IPS-20b (cell line): ENCODE measurements around the gene CYTH1.

Experiments
- H3K27ac ChIP-seq: one replicate; pipeline ENCODE4 v1.5.1; 2013; ENCODE audit warnings: low read length
- H3K27me3 ChIP-seq: 2 replicates; pipeline ENCODE4 v1.6.1; 2013; ENCODE audit warnings: mild to moderate bottlenecking, low read length, inconsistent platforms; ENCODE audit not compliant: insufficient read depth
- H3K36me3 ChIP-seq: 2 replicates; pipeline ENCODE4 v1.6.1; 2013; ENCODE audit warnings: low read depth, mild to moderate bottlenecking, inconsistent platforms, low read length, moderate library complexity; ENCODE audit not compliant: insufficient read depth
- H3K4me1 ChIP-seq: 2 replicates; pipeline ENCODE4 v1.6.1; 2013; ENCODE audit warnings: mild to moderate bottlenecking, control low read depth, inconsistent platforms, low read length, moderate library complexity; ENCODE audit not compliant: insufficient read depth
- H3K4me3 ChIP-seq: 2 replicates; pipeline ENCODE4 v1.5.1; 2013; ENCODE audit warnings: mild to moderate bottlenecking, low read length, inconsistent platforms
- H3K9ac ChIP-seq: 2 replicates; pipeline ENCODE4 v1.6.1; 2013; ENCODE audit warnings: low read depth, mild to moderate bottlenecking, inconsistent platforms, low read length, moderate library complexity
- H3K9me3 ChIP-seq: 2 replicates; pipeline ENCODE4 v1.6.1; 2013; ENCODE audit warnings: mild to moderate bottlenecking, low read depth, low read length, inconsistent platforms; ENCODE audit not compliant: insufficient read depth

Gene CYTH1

DNA sequence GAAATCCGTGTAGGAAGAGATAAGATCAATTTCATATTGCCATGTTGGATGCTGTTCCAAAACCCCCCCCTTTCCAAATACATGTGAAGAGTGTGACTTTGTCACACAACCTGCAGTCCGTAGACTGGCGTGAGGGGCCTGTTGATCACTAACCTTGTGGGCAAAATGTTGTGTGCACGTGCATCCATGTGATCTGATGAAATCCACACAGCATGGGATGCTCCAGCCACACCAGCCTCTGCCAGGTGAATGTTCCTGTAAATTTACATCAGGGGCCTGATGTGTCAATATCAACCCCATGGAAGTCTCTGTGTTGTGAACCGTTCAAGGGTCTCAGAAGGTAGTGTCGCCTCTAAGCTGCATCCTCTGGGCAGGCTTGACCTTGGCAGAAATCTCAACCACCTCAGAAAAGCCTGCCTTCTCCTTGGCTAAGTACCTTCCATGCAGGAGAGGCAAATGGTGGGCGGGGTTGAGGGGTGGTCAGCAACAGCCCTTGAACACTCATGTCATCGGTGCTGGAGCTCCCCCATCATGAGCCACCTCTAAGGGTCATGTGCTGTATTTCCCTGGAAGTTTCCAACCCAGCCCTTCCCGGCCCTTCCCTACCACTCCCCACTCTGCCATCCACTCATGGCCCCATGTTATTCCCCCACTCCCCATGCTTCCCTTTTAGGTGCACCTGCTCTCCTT is 126.7 kb downstream of the CYTH1 start:
- Histone ChIP-seq H3K9ac (no peak overlapping the region; the same call in 1 of the 2 replicates), H3K4me3 (no peak overlapping the region), H3K9me3 (no peaks in the 10 kb centered on the region), H3K27me3 (no peaks in the 10 kb centered on the region), H3K36me3 (no peaks in the 10 kb centered on the region), H3K4me1 (no peaks in the 10 kb centered on the region), H3K27ac (no peak overlapping the region)

DNA sequence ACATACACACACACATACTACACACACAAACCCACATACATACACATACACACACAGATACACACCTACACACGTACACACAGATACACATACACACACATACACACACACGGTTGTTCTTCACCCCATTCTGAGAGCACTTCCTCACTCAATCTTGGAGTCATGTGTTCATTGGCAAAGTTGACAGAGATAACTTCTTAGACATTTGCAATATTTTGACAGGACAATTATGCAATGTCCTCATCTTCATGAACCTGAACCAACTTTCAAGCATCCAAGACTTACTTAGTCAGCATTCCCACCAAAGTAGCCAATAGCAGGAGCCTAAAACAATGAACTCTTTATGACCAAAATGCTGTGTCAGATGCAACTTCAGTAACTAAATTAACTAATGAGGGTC is 127.7 kb downstream of the CYTH1 start:
- Histone ChIP-seq H3K36me3 (no peaks in the 10 kb centered on the region), H3K4me3 (no peak overlapping the region), H3K9ac (no peak overlapping the region), H3K4me1 (no peaks in the 10 kb centered on the region), H3K27ac (no peak overlapping the region), H3K27me3 (no peaks in the 10 kb centered on the region), H3K9me3 (no peaks in the 10 kb centered on the region)

DNA sequence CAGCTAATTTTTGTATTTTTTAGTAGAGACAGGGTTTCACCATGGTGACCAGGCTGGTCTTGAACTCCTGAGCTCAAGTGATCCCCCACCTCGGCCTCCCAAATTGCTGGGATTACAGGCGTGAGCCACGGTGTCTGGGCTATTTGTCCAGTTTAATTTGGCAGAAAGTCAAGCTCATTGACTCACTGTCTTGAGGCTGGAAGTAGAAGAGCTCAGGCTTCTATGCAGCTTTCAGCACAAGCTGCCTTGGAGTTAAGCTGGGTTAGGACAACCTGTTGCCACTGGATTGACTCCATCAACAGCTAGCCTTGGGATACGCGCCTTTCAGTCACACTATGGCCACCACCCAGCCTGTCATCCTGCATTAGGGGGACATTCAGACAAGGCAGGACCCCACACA is 128.7 kb downstream of the CYTH1 start:
- Histone ChIP-seq H3K36me3 (no peaks in the 10 kb centered on the region), H3K4me3 (no peak overlapping the region), H3K27me3 (no peaks in the 10 kb centered on the region), H3K4me1 (no peaks in the 10 kb centered on the region), H3K27ac (no peak overlapping the region), H3K9ac (no peak overlapping the region), H3K9me3 (no peaks in the 10 kb centered on the region)

DNA sequence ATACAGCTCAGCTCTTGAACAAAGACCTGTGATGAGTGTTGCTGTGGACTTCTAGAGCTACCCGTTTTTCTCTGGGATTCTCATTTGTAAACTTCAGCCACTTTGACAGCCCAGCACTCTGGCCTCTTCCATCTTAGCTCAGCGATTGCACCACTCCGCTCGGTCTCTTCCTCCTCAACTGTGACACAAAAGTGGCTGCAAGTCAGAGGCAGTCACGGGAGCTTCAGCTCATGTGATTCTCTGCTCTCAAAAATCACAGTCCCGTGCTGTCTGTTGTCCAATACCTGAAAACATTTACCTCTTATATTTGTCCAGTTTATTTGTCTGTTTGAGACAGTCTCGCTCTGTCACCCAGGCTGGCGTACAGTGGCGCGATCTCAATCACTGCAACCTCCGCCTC is 129.2 kb downstream of the CYTH1 start:
- Histone ChIP-seq H3K27me3 (no peaks in the 10 kb centered on the region), H3K4me3 (no peak overlapping the region), H3K4me1 (no peaks in the 10 kb centered on the region), H3K9me3 (no peaks in the 10 kb centered on the region), H3K9ac (no peak overlapping the region), H3K27ac (no peak overlapping the region), H3K36me3 (no peaks in the 10 kb centered on the region)

DNA sequence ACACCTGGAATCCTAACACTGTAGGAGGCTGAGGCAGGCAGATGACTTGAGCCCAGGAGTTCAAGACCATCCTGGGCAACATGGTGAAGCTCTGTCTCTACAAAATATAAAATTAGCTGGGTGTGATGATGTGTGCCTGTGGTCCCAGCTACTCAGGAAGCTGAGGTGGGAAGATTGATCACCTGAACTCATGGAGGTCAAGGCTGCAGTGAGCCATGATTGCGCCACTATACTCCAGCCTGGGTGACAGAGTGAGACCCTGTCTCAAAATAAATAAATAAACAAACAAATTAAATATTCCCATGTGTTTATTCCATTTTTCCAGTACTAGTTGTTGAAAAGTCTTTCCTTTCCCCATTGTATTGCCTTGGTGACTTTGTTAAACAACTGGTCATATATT is 130.0 kb downstream of the CYTH1 start:
- Histone ChIP-seq H3K36me3 (no peaks in the 10 kb centered on the region), H3K9ac (no peak overlapping the region), H3K4me3 (no peak overlapping the region), H3K27me3 (no peaks in the 10 kb centered on the region), H3K9me3 (no peaks in the 10 kb centered on the region), H3K27ac (no peak overlapping the region), H3K4me1 (no peaks in the 10 kb centered on the region)

DNA sequence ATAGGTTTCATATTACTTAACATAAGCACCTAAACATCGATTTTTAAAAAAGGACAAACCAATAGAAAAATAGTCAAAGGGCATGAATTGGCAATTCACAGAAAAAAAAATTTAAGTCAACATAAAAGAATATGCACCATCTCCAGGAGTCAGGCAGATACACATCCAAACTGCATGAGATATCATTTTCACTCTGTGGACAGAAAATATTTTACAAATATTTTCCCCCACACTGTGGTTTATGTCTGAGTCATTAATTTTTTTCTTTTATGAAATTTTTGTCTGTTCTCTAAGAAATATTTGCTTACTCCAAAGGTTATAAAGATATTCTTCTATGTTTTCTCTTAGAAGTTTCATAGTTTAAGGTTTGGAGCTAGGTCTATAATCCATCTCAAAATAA is 130.5 kb downstream of the CYTH1 start:
- no peaks in the 10 kb centered on the region for H3K4me1 ChIP-seq
- H3K4me3 ChIP-seq, result no peak overlapping the region
- H3K27me3 ChIP-seq, result no peaks in the 10 kb centered on the region
- H3K36me3 ChIP-seq, result no peaks in the 10 kb centered on the region
- H3K9me3 ChIP-seq, result no peaks in the 10 kb centered on the region
- no peak overlapping the region for H3K27ac ChIP-seq
- H3K9ac ChIP-seq, result no peak overlapping the region

DNA sequence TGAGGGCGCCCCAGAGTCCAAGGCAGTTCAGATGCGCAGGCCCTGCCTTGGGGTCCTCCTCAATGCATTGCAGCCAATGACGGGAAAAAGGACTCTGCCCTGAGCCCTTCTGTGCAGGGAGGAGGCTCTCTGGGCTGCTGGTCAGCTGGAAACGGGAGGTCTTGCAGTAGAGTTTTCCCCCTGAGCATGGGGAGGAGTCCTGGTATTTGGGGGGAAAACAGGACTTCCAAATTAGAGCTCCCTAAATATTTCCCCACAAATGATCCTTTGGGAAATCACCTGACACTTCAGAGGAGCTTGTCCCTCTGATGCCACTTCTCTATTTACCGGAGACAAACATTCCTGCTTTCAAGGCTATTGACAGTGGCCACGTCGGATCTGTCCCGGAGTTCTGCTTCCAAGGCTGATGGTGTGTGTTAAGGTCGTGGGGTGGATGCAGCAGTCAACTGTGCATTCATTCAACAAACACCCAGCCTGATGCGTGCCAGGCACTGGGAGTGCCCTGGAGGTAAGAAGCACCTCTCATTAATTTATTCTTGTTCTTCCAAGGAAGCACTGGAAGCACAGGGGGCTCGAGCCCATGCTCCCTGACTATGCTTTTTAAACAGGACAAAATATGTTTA is 131.9 kb downstream of the CYTH1 start:
- H3K4me3 ChIP-seq, result no peak overlapping the region

DNA sequence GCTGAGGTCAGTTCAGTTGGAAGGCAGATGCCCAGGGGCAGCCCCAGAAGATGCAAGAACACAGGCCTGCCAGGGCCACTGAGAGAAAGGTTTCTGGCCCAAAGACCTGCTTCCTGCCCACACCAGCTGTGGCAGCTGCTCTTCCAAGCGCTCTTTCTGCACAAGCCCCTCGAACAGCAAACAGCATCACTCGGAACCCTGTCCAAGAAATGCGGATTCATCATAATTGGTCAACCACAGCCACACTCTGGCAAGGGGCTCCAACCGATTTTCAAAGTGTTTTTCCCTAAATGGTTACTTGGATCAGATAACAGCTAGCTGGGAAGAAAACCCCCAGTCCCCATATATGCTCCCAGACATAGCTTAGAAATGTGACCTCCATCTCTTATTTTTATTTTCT is 133.8 kb downstream of the CYTH1 start:
- H3K4me3 ChIP-seq, result no peak overlapping the region
- no peaks in the 10 kb centered on the region for H3K36me3 ChIP-seq
- no peaks in the 10 kb centered on the region for H3K4me1 ChIP-seq
- no peak overlapping the region for H3K9ac ChIP-seq
- H3K9me3 ChIP-seq, result no peaks in the 10 kb centered on the region
- H3K27ac ChIP-seq, result no peak overlapping the region
- H3K27me3 ChIP-seq, result no peaks in the 10 kb centered on the region

More for the DNA sequence above, 131.9 kb downstream of the CYTH1 start:
- H3K9ac ChIP-seq, result no peak overlapping the region
- no peaks in the 10 kb centered on the region for H3K36me3 ChIP-seq
- no peak overlapping the region for H3K27ac ChIP-seq
- H3K4me1 ChIP-seq, result no peaks in the 10 kb centered on the region
- H3K9me3 ChIP-seq, result no peaks in the 10 kb centered on the region
- no peaks in the 10 kb centered on the region for H3K27me3 ChIP-seq

DNA sequence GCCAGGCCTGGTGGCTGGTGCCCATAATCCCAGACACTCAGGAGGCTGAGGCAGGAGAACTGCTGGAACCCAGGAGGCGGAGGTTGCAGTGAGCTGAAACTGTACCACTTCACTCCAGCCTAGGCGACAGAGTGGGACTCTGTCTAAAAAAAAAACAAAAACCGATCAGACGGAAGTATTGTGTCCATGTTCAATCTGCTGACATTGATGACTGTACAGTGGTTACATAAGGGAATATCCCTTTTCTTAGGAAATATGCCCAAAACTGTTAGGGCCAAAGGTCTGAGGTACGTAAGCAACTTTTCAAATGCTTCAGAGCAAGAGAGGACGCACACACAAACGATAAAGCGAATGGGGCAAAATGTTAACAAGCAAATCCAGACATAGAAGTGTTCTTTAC is 135.0 kb downstream of the CYTH1 start:
- no peaks in the 10 kb centered on the region for H3K36me3 ChIP-seq
- H3K9ac ChIP-seq, result no peak overlapping the region
- H3K4me3 ChIP-seq, result no peak overlapping the region
- H3K27ac ChIP-seq, result no peak overlapping the region
- H3K9me3 ChIP-seq, result no peaks in the 10 kb centered on the region
- no peaks in the 10 kb centered on the region for H3K4me1 ChIP-seq
- H3K27me3 ChIP-seq, result no peaks in the 10 kb centered on the region

DNA sequence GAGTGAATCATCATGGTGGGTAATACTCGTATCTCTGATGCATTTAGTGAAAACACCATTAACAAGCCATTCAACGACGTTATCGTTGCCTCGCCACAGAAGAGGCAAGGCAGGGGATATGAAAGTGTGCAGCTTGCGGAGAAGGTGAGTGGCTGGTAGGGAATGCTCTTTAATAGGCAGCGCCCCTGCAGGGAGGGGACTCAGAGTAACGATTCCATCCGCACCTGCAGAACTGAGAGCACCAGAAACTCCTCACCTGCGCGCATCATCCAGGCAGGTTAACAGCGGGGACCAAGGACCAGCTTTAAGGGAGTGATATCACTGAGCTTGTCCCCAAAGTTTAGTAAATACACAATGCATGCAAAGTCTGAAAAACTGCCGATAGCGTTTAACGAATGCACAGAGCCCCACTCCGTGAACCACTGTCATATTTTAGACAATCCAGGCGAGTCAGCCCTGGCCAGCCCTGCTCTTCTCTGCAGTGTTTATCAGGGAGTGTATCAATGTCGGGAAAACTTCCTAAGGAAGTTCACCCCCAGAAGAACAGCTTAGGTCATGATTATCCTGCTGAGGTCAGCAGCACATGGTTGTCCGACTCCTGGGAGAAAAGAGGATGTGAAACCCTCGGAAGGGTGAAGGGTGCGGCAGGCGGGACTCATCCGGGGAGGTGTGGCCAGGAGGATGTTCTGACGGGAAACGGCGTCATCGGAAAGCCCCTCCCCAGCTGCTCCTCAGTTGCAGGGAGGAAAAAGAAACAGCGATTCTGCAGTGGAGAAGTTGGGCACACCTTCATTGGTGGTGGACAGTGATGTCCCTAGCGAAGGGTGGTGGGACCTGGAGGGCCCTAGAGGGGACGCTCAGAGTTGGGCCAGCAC is 136.4 kb downstream of the CYTH1 start:
- no peaks in the 10 kb centered on the region for H3K27me3 ChIP-seq
- no peaks in the 10 kb centered on the region for H3K9me3 ChIP-seq
- H3K4me1 ChIP-seq, result no peaks in the 10 kb centered on the region
- H3K4me3 ChIP-seq, result no peak overlapping the region
- no peaks in the 10 kb centered on the region for H3K36me3 ChIP-seq
- no peak overlapping the region for H3K9ac ChIP-seq
- no peak overlapping the region for H3K27ac ChIP-seq

DNA sequence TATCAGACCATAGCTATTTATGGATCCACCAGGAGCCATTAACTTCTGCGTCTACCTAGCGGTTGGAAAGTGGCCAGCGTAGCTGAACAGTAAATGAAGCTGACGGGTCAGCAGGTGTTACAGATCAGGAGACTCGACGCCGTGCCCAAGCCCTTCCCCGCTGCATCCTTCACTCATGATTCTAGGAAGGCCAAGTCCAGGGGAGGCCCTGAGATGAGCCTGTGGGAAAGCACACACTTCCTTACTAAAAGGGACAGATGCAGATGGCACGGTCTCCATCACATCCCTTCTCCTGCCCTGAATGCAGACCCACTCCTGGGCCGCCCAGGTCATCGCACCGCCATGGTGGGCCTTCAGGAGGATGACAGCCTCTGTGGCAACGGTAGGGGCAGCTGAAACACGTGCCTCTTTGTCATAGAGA is 137.1 kb downstream of the CYTH1 start:
- Histone ChIP-seq H3K27me3 (no peaks in the 10 kb centered on the region), H3K4me1 (no peaks in the 10 kb centered on the region), H3K9me3 (no peaks in the 10 kb centered on the region), H3K4me3 (no peak overlapping the region), H3K27ac (no peak overlapping the region), H3K9ac (no peak overlapping the region), H3K36me3 (no peaks in the 10 kb centered on the region)

DNA sequence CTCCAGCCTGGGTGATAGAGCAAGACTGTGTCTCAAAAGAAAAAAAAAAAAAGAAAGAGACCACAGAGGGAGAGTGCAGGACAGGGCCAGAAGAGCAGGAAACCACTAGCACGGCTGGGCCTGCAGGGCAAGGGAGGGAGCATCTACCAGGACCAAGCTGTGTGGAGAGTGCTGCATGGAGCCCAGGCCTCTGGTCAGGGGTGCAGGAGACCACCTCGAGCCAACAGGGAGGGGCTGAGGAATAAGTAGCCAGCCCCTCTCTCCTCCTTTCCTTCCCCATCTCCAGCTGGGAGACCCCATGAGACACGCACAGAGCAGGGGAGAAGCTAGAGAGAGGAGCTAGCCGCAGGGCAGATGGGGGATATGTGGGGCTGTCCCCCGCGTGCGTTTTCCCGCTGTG is 137.8 kb downstream of the CYTH1 start:
- Histone ChIP-seq H3K27me3 (no peaks in the 10 kb centered on the region), H3K4me1 (no peaks in the 10 kb centered on the region), H3K4me3 (no peak overlapping the region), H3K36me3 (no peaks in the 10 kb centered on the region), H3K27ac (no peak overlapping the region), H3K9me3 (no peaks in the 10 kb centered on the region), H3K9ac (no peak overlapping the region)
